GM12878 (cell line): ENCODE results near the gene ADK. TPM values are rescaled to one million over a fixed set of nuclear protein-coding genes. Genes with fewer than 3 reads are reported as not detected.

Experiments used
- ATAC-seq: fragments of 200-7000 bp; cut with Tn5 transposase; 3 replicates; pipeline ENCODE4 v1.9.1; 2020; ENCODE audit warnings: mild to moderate bottlenecking, moderate library complexity
- BruUV-seq: library from RNA; stranded (reverse); fragments of 400-500 nt; replicated peaks from 2 replicates; lab custom pipeline; 2021; lab: Mats Ljungman, UMichigan
- CTCF ChIA-PET: fragments of 300-600 bp; sonication (Branson Sonifier 250); formaldehyde crosslinking; extraction: SDS; loops from one replicate; lab custom pipeline; 2021; ENCODE audit warnings: inconsistent platforms; lab: Yijun Ruan, JAX
- POLR2A ChIA-PET: fragments of 350-600 bp; formaldehyde crosslinking; extraction: SDS; loops from one replicate; lab custom pipeline; 2021; ENCODE audit warnings: inconsistent platforms; lab: Charles Lee
- RAD21 ChIA-PET: fragments of 300-600 bp; sonication (Branson Sonifier 250); formaldehyde crosslinking; loops from one replicate; lab custom pipeline; 2023; ENCODE audit warnings: antibody characterized with exemption; ENCODE audit not compliant: unreplicated experiment; lab: Charles Lee
- SMC1A ChIA-PET: fragments of 300-600 bp; sonication (Branson Sonifier 250); formaldehyde crosslinking; loops from one replicate; lab custom pipeline; 2023; ENCODE audit not compliant: unreplicated experiment, uncharacterized antibody; lab: Charles Lee
- DNase-seq: peaks from one replicate; pipeline ENCODE4 v3.0.0-alpha.2; 2011; ENCODE audit warnings: low read depth, low spot score
- FAIRE-seq: peaks from 3 replicates; lab custom pipeline; 2011; peaks lifted over from hg19 to GRCh38; lab: Jason Lieb, UNC
- H2AFZ ChIP-seq: 2 replicates; pipeline ENCODE4 v1.6.0; 2011; ENCODE audit warnings: low read depth, low read length, control low read depth; ENCODE audit not compliant: control insufficient read depth
- H3K27ac ChIP-seq: 2 replicates; pipeline ENCODE4 v1.5.1; 2011; ENCODE audit warnings: control low read depth; ENCODE audit not compliant: control insufficient read depth, insufficient read depth
- H3K27me3 ChIP-seq, 2 experiments: replicated peaks in 1 of 2; 2 replicates each; pipeline versions ENCODE4 v1.6.0 to v1.6.1; 2011; ENCODE audit warnings: low read length in 1 of 2; ENCODE audit not compliant: control insufficient read depth in 2 of 2, insufficient read depth in 2 of 2
- H3K36me3 ChIP-seq, 2 experiments: 2 replicates each; pipeline ENCODE4 v1.5.1; 2011; ENCODE audit warnings: low read length in 1 of 2; ENCODE audit not compliant: control insufficient read depth in 2 of 2, insufficient read depth in 2 of 2
- H3K4me1 ChIP-seq: 2 replicates; pipeline ENCODE4 v1.6.1; 2011; ENCODE audit warnings: mild to moderate bottlenecking, low read length, moderate library complexity, mixed read lengths; ENCODE audit not compliant: control insufficient read depth, insufficient read depth
- H3K4me2 ChIP-seq: 2 replicates; pipeline ENCODE4 v1.6.0; 2011; ENCODE audit warnings: control low read depth; ENCODE audit not compliant: control insufficient read depth, insufficient read depth
- H3K4me3 ChIP-seq: fragments of 200-600 bp; sonication (generic); 2 replicates; pipeline ENCODE4 v1.5.1; 2016
- H3K79me2 ChIP-seq: 2 replicates; pipeline ENCODE4 v1.6.0; 2011; ENCODE audit warnings: low read length; ENCODE audit not compliant: control insufficient read depth, insufficient read depth
- H3K9ac ChIP-seq: 2 replicates; pipeline ENCODE4 v1.8.0; 2011; ENCODE audit warnings: low read length, control low read depth, mixed read lengths; ENCODE audit not compliant: control insufficient read depth, insufficient read depth
- H3K9me3 ChIP-seq: replicated peaks from 3 replicates; pipeline ENCODE4 v1.5.1; 2011; ENCODE audit warnings: mild to moderate bottlenecking, low read length; ENCODE audit not compliant: control insufficient read depth, insufficient read depth
- H4K20me1 ChIP-seq: 2 replicates; pipeline ENCODE4 v1.6.0; 2011; ENCODE audit not compliant: control insufficient read depth, insufficient read depth
- DPF2 ChIP-seq: fragments of 450-650 bp; IDR thresholded peaks from 2 replicates; pipeline ENCODE4 v1.6.1; 2017; ENCODE audit warnings: mild to moderate bottlenecking
- IRF5 ChIP-seq: fragments of 450-650 bp; IDR thresholded peaks from 2 replicates; pipeline ENCODE4 v1.6.1; 2017; ENCODE audit warnings: borderline replicate concordance
- JUND ChIP-seq: IDR thresholded peaks from 2 replicates; pipeline ENCODE4 v1.6.1; 2012; ENCODE audit warnings: low read depth, mild to moderate bottlenecking, low read length, improper control_type of control experiment, moderate library complexity
- MYC ChIP-seq: IDR thresholded peaks from 2 replicates; pipeline ENCODE4 v1.6.1; 2011; ENCODE audit warnings: mild to moderate bottlenecking, low read length, moderate library complexity, inconsistent platforms; ENCODE audit not compliant: insufficient read depth, insufficient replicate concordance, insufficient read length, severe bottlenecking
- NFYB ChIP-seq: IDR thresholded peaks from 2 replicates; pipeline ENCODE4 v1.6.1; 2011; ENCODE audit warnings: low read depth, mild to moderate bottlenecking, low read length, improper control_type of control experiment, moderate library complexity; ENCODE audit not compliant: insufficient read depth
- RAD51 ChIP-seq: fragments of 450-650 bp; IDR thresholded peaks from 2 replicates; pipeline ENCODE4 v1.6.1; 2016; ENCODE audit warnings: moderate library complexity, mild to moderate bottlenecking, inconsistent platforms
- WGBS: methylation state at CpG from one replicate; pipeline ENCODE4 v1.1.6; 2016; ENCODE audit warnings: low lambda C conversion rate; ENCODE audit not compliant: insufficient replicate concordance, insufficient coverage; ENCODE audit errors: missing lambda C conversion rate; 5-methylcytosine and 5-hydroxymethylcytosine counted together
- in situ Hi-C: fragments of 300-500 bp; cut with MboI; formaldehyde crosslinking; loops from 9 replicates; pipeline ENCODE4 v1.14.3; 2018; ENCODE audit warnings: mixed read lengths
- intact Hi-C: fragments of 100-400 bp; cut with micrococcal nuclease; formaldehyde crosslinking; loops from one replicate; pipeline ENCODE4 v1.14.2; 2022; ENCODE audit not compliant: unreplicated experiment
- polyA plus RNA-seq, 11 experiments: library from polyadenylated mRNA; depleted of rRNA in 4 of 11; unstranded in 6 of 11; stranded (reverse) in 5 of 11; fragments of >200 nt; fragmentation: Nextera tagmentation in 4 of 11; fragmentation: Illumina TruSeq in 1 of 11; extraction: Ambion mirVana in 4 of 11; extraction: Trizol in 1 of 11; gene quantifications; 1 replicate in 1 of 11; 2 replicates in 10 of 11; pipeline versions ENCODE4 v1.2.1 to v1.2.3, GENCODE V29; 2011 to 2016; ENCODE audit warnings: inconsistent platforms in 2 of 11, missing spikeins in 2 of 11, low read depth in 1 of 11
- total RNA-seq, 4 experiments: library from RNA; depleted of rRNA in 3 of 4; stranded (reverse); fragments of >200 nt in 3 of 4; fragmentation: Illumina TruSeq in 1 of 4; extraction: Trizol in 1 of 4; gene quantifications; 2 replicates each; pipeline versions ENCODE4 v1.2.1 to v1.2.3, GENCODE V29; 2013 to 2021

Gene ADK
- total and polyA plus RNA-seq, 10 of the 15 experiments (the other 5 are each of a cell fraction or from before 2014, with no cell fraction given), result 42.0 to 151 (median 81.6) TPM

- ChIA-PET CTCF (no interaction called here), SMC1A (interaction anchor here (0.7 to 1.5 kb wide), 5 partner anchors 8 to 36 kb away, joined by 3 to 6 read pairs (median 4); no protein-coding TSS in a partner anchor)
Measured at GRCh38 chr10:74705358-74705980, 554.4 kb downstream of the ADK start.

More at GRCh38 chr10:74705358-74705980, 554.4 kb downstream of the ADK start:
- Histone ChIP-seq H3K27me3 (no peaks in the 10 kb centered on the region), H3K9me3 (peaks cover 3% of the 10 kb centered on the region; the same call in 2 of the 3 replicates), H3K79me2 (no peaks in the 10 kb centered on the region), H3K4me2 (no peak overlapping the region), H3K4me1 (no peaks in the 10 kb centered on the region), H2AFZ (no peak overlapping the region)
- RAD21 ChIA-PET, result no interaction called here
- no peak for ATAC-seq
- no TSS peak for BruUV-seq
- in situ Hi-C loops (no loop called here), intact Hi-C loops (no loop called here)
- 98% methylated on average over 3 of the region's 3 CpGs for WGBS
- TF ChIP-seq DPF2 (no peak), MYC (no peak), JUND (no peak), IRF5 (no peak), RAD51 (no peak), NFYB (no peak)
- TF ChIP-seq, all 136 proteins: peak for 0
- Histone ChIP-seq H3K4me3 (no peak overlapping the region), H3K9ac (no peak overlapping the region), H4K20me1 (no peaks in the 10 kb centered on the region), H3K27ac (no peak overlapping the region), H3K36me3 (no peaks in the 10 kb centered on the region)
- DNase-seq (no peak), FAIRE-seq (peak; percentile 49)
- POLR2A ChIA-PET, result no interaction called here
